ENCODE measurements around the gene SH3RF3. TPM values are rescaled to one million over a fixed set of nuclear protein-coding genes. Genes with fewer than 3 reads are reported as not detected.

SH3RF3 gene
- total and polyA plus RNA-seq, 4 donors, result 2.9 to 9.7 (median 8.6) TPM

- H3K4me3 ChIP-seq, result no peak overlapping the region
- no peak overlapping the region for H3K9ac ChIP-seq (ENCODE audit: insufficient read depth in 1 of 2, low read length in 2 of 2)
- H3K36me3 ChIP-seq (ENCODE audit: control insufficient read depth in 4 of 4, insufficient read depth in 4 of 4, low read length in 4 of 4), result no peaks in the 10 kb centered on the region
- TF ChIP-seq CTCF (IDR thresholded peaks at IDR 0.05; ENCODE audit: control extremely low read depth, extremely low read depth), result no peak
- no peak overlapping the region for H3K27ac ChIP-seq (ENCODE audit: low read depth in 1 of 2, low read length in 1 of 2)
- DNase-seq, result no peak
- no peaks in the 10 kb centered on the region for H3K27me3 ChIP-seq (ENCODE audit: control insufficient read depth in 3 of 3, insufficient read depth in 3 of 3, low read length in 2 of 3)
- H3K4me1 ChIP-seq (ENCODE audit: control insufficient read depth in 5 of 5, insufficient read depth in 5 of 5, low read length in 5 of 5), result peaks cover 0 to 11% (median 3%) of the 10 kb centered on the region in 5 donors
- peaks cover 0 to 2% (median 0%) of the 10 kb centered on the region in 4 donors for H3K9me3 ChIP-seq (ENCODE audit: control insufficient read depth in 4 of 4, insufficient read depth in 3 of 4, low read length in 3 of 4)
- ATAC-seq (ENCODE audit: insufficient read depth, low FRiP score), result no peak
- WGBS, 2 donors, result 84 to 87% methylated on average over 5 of the region's 5 CpGs
Measured at GRCh38 chr2:109292386-109292785, 163.4 kb downstream of the SH3RF3 start.

GRCh38 chr2:109293663-109294062 lies 164.7 kb downstream of the SH3RF3 start:
- Histone ChIP-seq H3K9me3 (ENCODE audit: control insufficient read depth in 4 of 4, insufficient read depth in 3 of 4, low read length in 3 of 4) (peaks cover 0 to 2% (median 0%) of the 10 kb centered on the region in 4 donors), H3K36me3 (ENCODE audit: control insufficient read depth in 4 of 4, insufficient read depth in 4 of 4, low read length in 4 of 4) (no peaks in the 10 kb centered on the region), H3K9ac (ENCODE audit: insufficient read depth in 1 of 2, low read length in 2 of 2) (no peak overlapping the region), H3K27ac (ENCODE audit: low read depth in 1 of 2, low read length in 1 of 2) (no peak overlapping the region), H3K4me3 (no peak overlapping the region), H3K4me1 (ENCODE audit: control insufficient read depth in 5 of 5, insufficient read depth in 5 of 5, low read length in 5 of 5) (peaks cover 0 to 6% (median 1%) of the 10 kb centered on the region in 5 donors), H3K27me3 (ENCODE audit: control insufficient read depth in 3 of 3, insufficient read depth in 3 of 3, low read length in 2 of 3) (no peaks in the 10 kb centered on the region)
- WGBS, 2 donors, result 96 to 98% methylated on average over 8 of the region's 8 CpGs
- no peak for TF ChIP-seq CTCF (IDR thresholded peaks at IDR 0.05; ENCODE audit: control extremely low read depth, extremely low read depth)
- no peak for DNase-seq
- no peak for ATAC-seq (ENCODE audit: insufficient read depth, low FRiP score)

- no peak overlapping the region for H3K27ac ChIP-seq (ENCODE audit: low read depth in 1 of 2, low read length in 1 of 2)
- no peaks in the 10 kb centered on the region for H3K27me3 ChIP-seq (ENCODE audit: control insufficient read depth in 3 of 3, insufficient read depth in 3 of 3, low read length in 2 of 3)
- ATAC-seq (ENCODE audit: insufficient read depth, low FRiP score) (no peak), DNase-seq (no peak)
- H3K9ac ChIP-seq (ENCODE audit: insufficient read depth in 1 of 2, low read length in 2 of 2), result no peak overlapping the region
- no peaks in the 10 kb centered on the region for H3K36me3 ChIP-seq (ENCODE audit: control insufficient read depth in 4 of 4, insufficient read depth in 4 of 4, low read length in 4 of 4)
- H3K9me3 ChIP-seq (ENCODE audit: control insufficient read depth in 4 of 4, insufficient read depth in 3 of 4, low read length in 3 of 4), result peaks cover 0 to 2% (median 0%) of the 10 kb centered on the region in 4 donors
- H3K4me1 ChIP-seq (ENCODE audit: control insufficient read depth in 5 of 5, insufficient read depth in 5 of 5, low read length in 5 of 5), result peaks cover 0 to 6% (median 0%) of the 10 kb centered on the region in 5 donors
- H3K4me3 ChIP-seq, result no peak overlapping the region
- 79 to 81% methylated on average over 4 of the region's 4 CpGs for WGBS, 2 donors
- no peak for TF ChIP-seq CTCF (IDR thresholded peaks at IDR 0.05; ENCODE audit: control extremely low read depth, extremely low read depth)
Measured at GRCh38 chr2:109294523-109294922, 165.5 kb downstream of the SH3RF3 start.

All from lung (tissue), 12 donors.